ENCODE measurements around the gene NUDT5. TPM values are rescaled to one million over a fixed set of nuclear protein-coding genes. Genes with fewer than 3 reads are reported as not detected.

The NUDT5 gene
- total RNA-seq, 1 donor from 2014 or later = 43.3 TPM

DNA sequence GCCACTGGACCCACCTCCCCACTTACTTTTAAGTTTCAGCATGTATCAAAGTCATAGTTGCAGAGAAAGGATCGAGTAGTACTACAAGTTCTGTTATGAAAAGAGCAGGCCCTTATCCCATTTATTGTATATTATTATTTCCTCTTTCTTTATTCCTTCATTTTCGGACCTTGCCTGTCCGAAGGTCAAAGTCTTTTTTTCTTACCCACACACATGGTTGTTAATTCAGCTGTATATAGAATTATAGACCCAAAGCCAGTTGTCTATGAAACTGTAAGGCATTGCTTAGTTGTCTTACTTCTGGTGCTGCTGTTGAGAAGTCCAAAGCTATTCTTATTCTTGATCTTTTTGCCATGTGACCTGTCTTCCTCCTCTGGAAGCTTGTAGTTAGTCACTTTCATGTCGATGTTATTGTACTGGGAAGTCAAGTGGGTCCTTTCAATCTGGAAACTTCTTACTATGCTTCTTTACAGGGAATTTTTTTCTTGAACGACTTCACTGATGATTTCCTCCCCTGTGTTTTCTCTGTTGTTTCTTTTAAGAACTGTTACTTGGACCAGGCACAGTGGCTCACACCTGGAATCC is 8.3 kb downstream of the NUDT5 start:
- Histone ChIP-seq H3K36me3 (peaks cover 52% of the 10 kb centered on the region), H3K9me3 (no peaks in the 10 kb centered on the region), H3K4me1 (peaks cover 7% of the 10 kb centered on the region), H3K27ac (no peak overlapping the region), H3K4me3 (no peak overlapping the region), H3K27me3 (ENCODE audit: low read depth) (no peaks in the 10 kb centered on the region)
- TF ChIP-seq, protein P1, sequence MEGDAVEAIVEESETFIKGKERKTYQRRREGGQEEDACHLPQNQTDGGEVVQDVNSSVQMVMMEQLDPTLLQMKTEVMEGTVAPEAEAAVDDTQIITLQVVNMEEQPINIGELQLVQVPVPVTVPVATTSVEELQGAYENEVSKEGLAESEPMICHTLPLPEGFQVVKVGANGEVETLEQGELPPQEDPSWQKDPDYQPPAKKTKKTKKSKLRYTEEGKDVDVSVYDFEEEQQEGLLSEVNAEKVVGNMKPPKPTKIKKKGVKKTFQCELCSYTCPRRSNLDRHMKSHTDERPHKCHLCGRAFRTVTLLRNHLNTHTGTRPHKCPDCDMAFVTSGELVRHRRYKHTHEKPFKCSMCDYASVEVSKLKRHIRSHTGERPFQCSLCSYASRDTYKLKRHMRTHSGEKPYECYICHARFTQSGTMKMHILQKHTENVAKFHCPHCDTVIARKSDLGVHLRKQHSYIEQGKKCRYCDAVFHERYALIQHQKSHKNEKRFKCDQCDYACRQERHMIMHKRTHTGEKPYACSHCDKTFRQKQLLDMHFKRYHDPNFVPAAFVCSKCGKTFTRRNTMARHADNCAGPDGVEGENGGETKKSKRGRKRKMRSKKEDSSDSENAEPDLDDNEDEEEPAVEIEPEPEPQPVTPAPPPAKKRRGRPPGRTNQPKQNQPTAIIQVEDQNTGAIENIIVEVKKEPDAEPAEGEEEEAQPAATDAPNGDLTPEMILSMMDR (IDR thresholded peaks at IDR 0.05) = no peak
- ATAC-seq (no peak), DNase-seq (no peak)
- intact Hi-C loops (cut with DNase I) = no loop called here

- TF ChIP-seq, protein P1 (IDR thresholded peaks at IDR 0.05) = no peak
- Histone ChIP-seq H3K4me3 (no peak overlapping the region), H3K4me1 (peaks cover 2% of the 10 kb centered on the region), H3K27ac (no peak overlapping the region), H3K27me3 (ENCODE audit: low read depth) (no peaks in the 10 kb centered on the region), H3K9me3 (no peaks in the 10 kb centered on the region), H3K36me3 (peaks cover 58% of the 10 kb centered on the region)
- ATAC-seq = no peak
- no peak for DNase-seq
- intact Hi-C loops (cut with DNase I) = no loop called here
Measured at GRCh38 chr10:12186323-12186722, 9.4 kb downstream of the NUDT5 start.

DNA sequence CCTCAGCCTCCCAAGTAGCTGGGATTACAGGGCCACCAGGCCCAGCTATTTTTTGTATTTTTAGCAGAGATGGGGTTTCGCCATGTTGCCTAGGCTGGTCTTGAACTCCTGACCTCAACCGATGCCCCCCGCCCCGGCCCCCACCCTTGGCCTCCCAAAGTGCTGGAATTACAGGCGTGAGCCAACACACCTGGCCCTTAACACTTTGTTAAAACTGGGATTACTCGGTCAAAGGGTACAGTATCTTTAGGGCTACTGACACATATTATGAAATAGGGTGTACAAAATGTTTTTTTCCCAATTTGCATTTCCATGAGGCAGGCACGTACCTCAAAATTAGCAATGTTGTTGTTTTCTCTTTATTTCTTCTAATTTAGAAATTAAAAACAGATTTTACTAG is 11.5 kb downstream of the NUDT5 start:
- no peaks in the 10 kb centered on the region for H3K27me3 ChIP-seq (ENCODE audit: low read depth)
- no peak overlapping the region for H3K4me3 ChIP-seq
- ATAC-seq (no peak), DNase-seq (no peak)
- intact Hi-C loops (cut with DNase I) = no loop called here
- TF ChIP-seq, protein P1 (IDR thresholded peaks at IDR 0.05) = no peak
- H3K36me3 ChIP-seq = peaks cover 79% of the 10 kb centered on the region
- no peak overlapping the region for H3K27ac ChIP-seq
- no peaks in the 10 kb centered on the region for H3K4me1 ChIP-seq
- H3K9me3 ChIP-seq = no peaks in the 10 kb centered on the region

GRCh38 chr10:12181065-12181775 is 14.5 kb downstream of the NUDT5 start:
- H3K27ac ChIP-seq = no peak overlapping the region
- peaks cover 93% of the 10 kb centered on the region for H3K36me3 ChIP-seq
- intact Hi-C loops (cut with DNase I) = no loop called here
- H3K27me3 ChIP-seq (ENCODE audit: low read depth) = no peaks in the 10 kb centered on the region
- peak; percentile 62 to 89 for ATAC-seq
- no peaks in the 10 kb centered on the region for H3K4me1 ChIP-seq
- TF ChIP-seq, protein P1 (IDR thresholded peaks at IDR 0.05) = no peak
- DNase-seq = peak; percentile 51
- no peak overlapping the region for H3K4me3 ChIP-seq
- H3K9me3 ChIP-seq = no peaks in the 10 kb centered on the region

DNA sequence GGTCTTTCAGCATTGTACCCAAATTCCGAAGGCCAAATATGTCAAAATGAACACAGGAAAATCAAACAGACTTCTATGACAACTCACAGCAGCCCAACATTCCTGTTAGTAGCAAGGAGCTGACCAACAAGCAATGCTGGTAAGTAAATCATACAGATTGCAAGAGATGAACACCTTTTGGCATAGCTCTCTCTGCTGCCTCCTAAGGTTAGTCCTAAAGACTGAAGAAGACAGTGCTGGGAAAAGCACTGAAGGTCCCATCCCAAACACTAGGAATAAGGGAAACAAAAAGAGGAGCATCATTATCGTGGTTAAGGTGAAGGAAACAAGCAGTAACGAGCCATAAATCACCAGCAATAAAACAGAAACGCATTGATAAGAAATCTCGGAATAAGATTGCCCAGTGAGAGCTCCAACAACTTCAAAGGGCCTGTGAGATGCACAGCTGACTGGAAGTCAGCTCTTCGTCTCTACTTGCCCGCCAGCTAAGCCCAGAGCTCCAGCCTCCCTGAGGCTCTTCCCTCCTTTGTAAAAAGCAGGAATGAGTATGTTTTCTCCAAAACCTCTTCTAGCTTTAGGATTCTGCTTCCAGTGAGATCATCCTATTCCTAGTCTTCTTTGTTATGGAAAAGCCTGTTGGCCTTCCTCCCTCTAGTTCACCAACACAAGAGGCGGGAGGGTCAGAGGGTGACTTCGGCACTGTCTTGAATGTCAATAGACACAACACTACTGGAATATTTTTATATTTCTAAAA is 15.3 kb downstream of the NUDT5 start:
- ATAC-seq (no peak), DNase-seq (no peak)
- no peaks in the 10 kb centered on the region for H3K27me3 ChIP-seq (ENCODE audit: low read depth)
- peaks cover 93% of the 10 kb centered on the region for H3K36me3 ChIP-seq
- no peak overlapping the region for H3K27ac ChIP-seq
- no peaks in the 10 kb centered on the region for H3K9me3 ChIP-seq
- TF ChIP-seq, protein P1 (IDR thresholded peaks at IDR 0.05) = no peak
- intact Hi-C loops (cut with DNase I) = no loop called here
- no peaks in the 10 kb centered on the region for H3K4me1 ChIP-seq
- H3K4me3 ChIP-seq = no peak overlapping the region

Measured in lower lobe of right lung (tissue), 2 donors.